A549 (cell line): ENCODE measurements around the gene ZFP92. TPM values are rescaled to one million over a fixed set of nuclear protein-coding genes. Genes with fewer than 3 reads are reported as not detected.

Experiments used
- ATAC-seq, 2 experiments: fragments of 200-7000 bp in 1 of 2; fragments of >200 bp in 1 of 2; cut with Nextera tagmentation in 1 of 2; cut with Tn5 transposase in 1 of 2; 3 replicates each; pipeline versions ENCODE4 v1.8.0 to v1.9.1; 2018 to 2020; ENCODE audit warnings: mild to moderate bottlenecking in 1 of 2, moderate library complexity in 1 of 2
- CTCF ChIA-PET: fragments of 300-600 bp; sonication (Branson Sonifier 250); formaldehyde crosslinking; extraction: SDS; loops from one replicate; lab custom pipeline; 2021; ENCODE audit warnings: antibody characterized with exemption, inconsistent platforms; lab: Yijun Ruan, JAX
- POLR2A ChIA-PET: fragments of 350-600 bp; formaldehyde crosslinking; extraction: SDS; loops from one replicate; lab custom pipeline; 2021; ENCODE audit warnings: antibody characterized with exemption, inconsistent platforms; lab: Yijun Ruan, JAX
- DNase-seq, 2 experiments: peaks; one replicate each; pipeline versions ENCODE4 v3.0.0 to v3.0.0-alpha.2; 2011 to 2016; ENCODE audit warnings: low read depth in 1 of 2, low spot score in 1 of 2
- FAIRE-seq: peaks from 2 replicates; lab custom pipeline; 2011; peaks lifted over from hg19 to GRCh38; lab: Jason Lieb, UNC
- H3K27ac ChIP-seq, 2 experiments: fragments of >200 bp; sonication (Bioruptor Twin); formaldehyde crosslinking; 3 replicates each; pipeline ENCODE4 v1.5.1; 2016 to 2017
- H3K4me1 ChIP-seq: fragments of >200 bp; sonication (Bioruptor Twin); formaldehyde crosslinking; 3 replicates; pipeline ENCODE4 v1.6.1; 2016
- H3K4me2 ChIP-seq: fragments of >200 bp; sonication (Bioruptor Twin); formaldehyde crosslinking; 3 replicates; pipeline ENCODE4 v1.6.1; 2016
- H3K4me3 ChIP-seq: fragments of >200 bp; sonication (Bioruptor Twin); formaldehyde crosslinking; 3 replicates; pipeline ENCODE4 v1.5.1; 2016
- H3K9me3 ChIP-seq: fragments of >200 bp; sonication (Bioruptor Twin); formaldehyde crosslinking; 3 replicates; pipeline ENCODE4 v1.6.1; 2016
- CBX2 ChIP-seq: fragments of 200-600 bp; sonication (generic); IDR thresholded peaks from 2 replicates; pipeline ENCODE4 v1.6.1; 2016; ENCODE audit warnings: low read depth, mild to moderate bottlenecking, borderline replicate concordance
- CHD2 ChIP-seq: fragments of 150-350 bp; IDR thresholded peaks from 2 replicates; pipeline ENCODE4 v1.6.1; 2014; ENCODE audit warnings: low read length; ENCODE audit not compliant: partially characterized antibody
- CTCF ChIP-seq: fragments of >200 bp; sonication (Bioruptor Twin); formaldehyde crosslinking; IDR thresholded peaks from 3 replicates; pipeline ENCODE4 v1.5.1; 2016
- EHMT2 ChIP-seq: fragments of 200-600 bp; sonication (generic); IDR thresholded peaks from 2 replicates; pipeline ENCODE4 v1.6.1; 2016; ENCODE audit warnings: antibody characterized with exemption, low read depth, mild to moderate bottlenecking, moderate library complexity
- ELK1 ChIP-seq: fragments of 150-350 bp; IDR thresholded peaks from 2 replicates; pipeline ENCODE4 v1.6.1; 2014; ENCODE audit warnings: low read depth, mild to moderate bottlenecking, low read length
- FOSL2 ChIP-seq, 2 experiments: fragments of 450-650 bp in 1 of 2; fragments of >200 bp in 1 of 2; sonication (Bioruptor Twin) in 1 of 2; formaldehyde crosslinking; IDR thresholded peaks; 2 replicates each; pipeline versions ENCODE4 v1.5.0 to v1.6.1; 2016 to 2020; ENCODE audit warnings: mild to moderate bottlenecking in 1 of 2, moderate library complexity in 1 of 2
- FOXS1 ChIP-seq: fragments of 250-450 bp; sonication (Bioruptor Pico); IDR thresholded peaks from 2 replicates; pipeline ENCODE4 v1.5.0; 2020; ENCODE audit warnings: mild to moderate bottlenecking, moderate library complexity
- HDAC2 ChIP-seq: fragments of 200-600 bp; sonication (generic); IDR thresholded peaks from 2 replicates; pipeline ENCODE4 v1.6.1; 2016
- JUN ChIP-seq, 2 experiments: fragments of >200 bp; sonication (Bioruptor Twin); formaldehyde crosslinking; IDR thresholded peaks; 2 replicates in 1 of 2; 3 replicates in 1 of 2; pipeline ENCODE4 v1.6.1; 2016 to 2017
- MAX ChIP-seq: IDR thresholded peaks from 2 replicates; pipeline ENCODE4 v1.6.1; 2012
- MAZ ChIP-seq: fragments of 150-350 bp; IDR thresholded peaks from 2 replicates; pipeline ENCODE4 v1.6.1; 2014; ENCODE audit warnings: antibody characterized with exemption, low read depth, low read length, borderline replicate concordance
- MYC ChIP-seq: IDR thresholded peaks from 2 replicates; pipeline ENCODE4 v1.6.1; 2012; ENCODE audit warnings: mild to moderate bottlenecking, inconsistent platforms, low read length, improper control_type of control experiment, borderline replicate concordance
- NR3C1 ChIP-seq: fragments of >200 bp; sonication (Bioruptor Twin); formaldehyde crosslinking; IDR thresholded peaks from 3 replicates; pipeline ENCODE4 v1.6.1; 2017
- PBX3 ChIP-seq: IDR thresholded peaks from 2 replicates; pipeline ENCODE4 v1.6.1; 2012
- PHF8 ChIP-seq: fragments of 200-600 bp; sonication (generic); IDR thresholded peaks from 2 replicates; pipeline ENCODE4 v1.6.1; 2016; ENCODE audit warnings: low read depth, mild to moderate bottlenecking, antibody characterized with exemption, moderate library complexity, borderline replicate concordance
- POLR2A ChIP-seq: IDR thresholded peaks from 2 replicates; pipeline ENCODE4 v1.6.1; 2012; ENCODE audit warnings: mild to moderate bottlenecking, low read length
- RARB ChIP-seq: fragments of 250-450 bp; sonication (Bioruptor Pico); IDR thresholded peaks from 2 replicates; pipeline ENCODE4 v1.8.0; 2021; ENCODE audit warnings: mild to moderate bottlenecking, moderate library complexity
- RCOR1 ChIP-seq: fragments of 150-350 bp; IDR thresholded peaks from 2 replicates; pipeline ENCODE4 v1.6.1; 2014; ENCODE audit warnings: antibody characterized with exemption, low read length, low read depth
- TFCP2L1 ChIP-seq: fragments of 250-450 bp; sonication (Bioruptor Pico); IDR thresholded peaks from 2 replicates; pipeline ENCODE4 v1.5.0; 2021; ENCODE audit warnings: mild to moderate bottlenecking
- TP53 ChIP-seq: fragments of 250-450 bp; sonication (Bioruptor Pico); IDR thresholded peaks from 2 replicates; pipeline ENCODE4 v1.5.0; 2021; ENCODE audit warnings: mild to moderate bottlenecking, moderate library complexity
- ZFP36 ChIP-seq: fragments of 450-650 bp; IDR thresholded peaks from 2 replicates; pipeline ENCODE4 v1.6.1; 2014; ENCODE audit warnings: borderline replicate concordance; ENCODE audit not compliant: partially characterized antibody
- ZNF302 ChIP-seq: fragments of 250-450 bp; sonication (Bioruptor Pico); IDR thresholded peaks from 2 replicates; pipeline ENCODE4 v1.9.0; 2021; ENCODE audit warnings: inconsistent platforms, mild to moderate bottlenecking, moderate library complexity
- WGBS: methylation state at CpG from one replicate; pipeline ENCODE4 v1.1.6; 2017; ENCODE audit errors: missing lambda C conversion rate; 5-methylcytosine and 5-hydroxymethylcytosine counted together
- polyA plus RNA-seq, 4 experiments: library from polyadenylated mRNA; depleted of rRNA in 3 of 4; stranded (reverse); fragments of >200 nt; fragmentation: RNase III in 1 of 4; extraction: RNeasy Plus Mini Kit Qiagen cat#74134 plus additional on column Dnase treatment in 1 of 4; gene quantifications; 2 replicates in 3 of 4; 3 replicates in 1 of 4; pipeline ENCODE4 v1.2.3, GENCODE V29; 2011 to 2017

ZFP92 gene
- polyA plus RNA-seq, 2 of the 4 experiments (the other 2 are of a cell fraction), result 0.47 to 0.70 TPM

GRCh38 chrX:153370293-153371055 is 40.8 kb upstream of the ZFP92 start:
- ATAC-seq, result no peak
- TF ChIP-seq ZNF302 (CRISPR knock-in tag) (no peak), TP53 (no peak), TFCP2L1 (CRISPR knock-in tag) (no peak), ZFP36 (no peak), RCOR1 (no peak), PBX3 (no peak), RARB (CRISPR knock-in tag) (no peak)
- TF ChIP-seq, all 56 proteins: peak for 0
- ChIA-PET CTCF (interaction anchor here (2.1 kb wide), 1 partner anchor 10 kb away, joined by 9 read pairs; no protein-coding TSS in a partner anchor), POLR2A (no interaction called here)
- DNase-seq (no peak), FAIRE-seq (peak; percentile 84)
- H3K4me2 ChIP-seq, result no peak overlapping the region
- no peak overlapping the region for H3K4me3 ChIP-seq
- no peak overlapping the region for H3K27ac ChIP-seq
- H3K9me3 ChIP-seq, result no peaks in the 10 kb centered on the region
- H3K4me1 ChIP-seq, result no peaks in the 10 kb centered on the region
- 39% methylated on average over 8 of the region's 8 CpGs for WGBS

- FAIRE-seq, result no peak
- H3K4me3 ChIP-seq, result no peak overlapping the region
- ChIA-PET POLR2A (no interaction called here), CTCF (interaction anchor here (2.1 kb wide), 1 partner anchor 9 kb away, joined by 9 read pairs; no protein-coding TSS in a partner anchor)
- no peak overlapping the region for H3K27ac ChIP-seq
- WGBS, result 7% methylated on average over 3 of the region's 3 CpGs
- DNase-seq, result no peak
- TF ChIP-seq EHMT2 (no peak), CHD2 (no peak), MAZ (no peak), JUN (IDR thresholded peaks at IDR 0.05) (no peak), MAX (no peak), POLR2A (no peak)
- no peaks in the 10 kb centered on the region for H3K4me1 ChIP-seq
- no peaks in the 10 kb centered on the region for H3K9me3 ChIP-seq
- H3K4me2 ChIP-seq, result no peak overlapping the region
- no peak for ATAC-seq
Measured at GRCh38 chrX:153371256-153371655, 40.0 kb upstream of the ZFP92 start.

- DNase-seq, result no peak
- no peak overlapping the region for H3K27ac ChIP-seq
- TF ChIP-seq TP53 (no peak), NR3C1 (no peak), CTCF (no peak), HDAC2 (no peak), MAZ (no peak), MYC (no peak), FOXS1 (no peak), CBX2 (no peak), FOSL2 (IDR thresholded peaks at IDR 0.05) (no peak), FOSL2 (CRISPR knock-in tag; IDR thresholded peaks at IDR 0.05) (no peak), PHF8 (no peak), RCOR1 (no peak), TFCP2L1 (CRISPR knock-in tag) (no peak), ELK1 (no peak)
- no peak for ATAC-seq
- H3K4me3 ChIP-seq, result no peak overlapping the region
- FAIRE-seq, result no peak
- H3K9me3 ChIP-seq, result no peaks in the 10 kb centered on the region
- POLR2A ChIA-PET, result no interaction called here
- CTCF ChIA-PET, result interaction anchor here (1.2 kb wide), 1 partner anchor 26 kb away, joined by 5 read pairs; no protein-coding TSS in a partner anchor
- H3K4me1 ChIP-seq, result no peaks in the 10 kb centered on the region
- H3K4me2 ChIP-seq, result no peak overlapping the region
Measured at GRCh38 chrX:153372949-153373348, 38.3 kb upstream of the ZFP92 start.
